GM19239 (cell line): ENCODE data around the gene KCNJ12.
"Not testable (repeated sequence)": the region's sequence is repeated elsewhere in the genome, so short reads cannot be mapped to it uniquely, and the experiment has no call there.

Experiments used
- DNase-seq: peaks from one replicate; pipeline ENCODE4 v3.0.0; 2011; ENCODE audit warnings: low spot score; ENCODE audit not compliant: insufficient read length
- FAIRE-seq: peaks from 2 replicates; lab custom pipeline; 2011; peaks lifted over from hg19 to GRCh38; lab: Jason Lieb, UNC

Gene KCNJ12

DNA sequence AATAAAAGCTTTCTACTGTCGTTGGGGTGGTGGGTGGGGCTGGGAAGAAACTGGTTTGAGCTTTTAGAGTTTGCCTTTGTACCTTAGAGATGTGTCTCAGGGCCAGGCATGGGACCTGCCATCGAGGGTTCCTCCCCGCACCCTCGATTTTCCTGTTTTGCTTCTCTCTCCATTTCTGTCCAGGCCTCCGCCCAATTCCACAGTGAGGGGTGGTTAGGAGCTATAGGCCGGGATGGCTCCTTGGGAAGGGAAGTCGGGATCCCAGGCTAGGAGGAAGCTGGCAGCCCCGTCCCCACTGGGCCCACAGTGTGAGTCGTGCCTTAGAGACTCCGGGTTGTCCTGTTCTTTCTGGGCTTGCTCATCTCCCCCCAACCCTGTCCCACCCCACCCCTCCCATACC is 41.2 kb downstream of the KCNJ12 start:
- not testable (repeated sequence) for FAIRE-seq, DNase-seq

DNA sequence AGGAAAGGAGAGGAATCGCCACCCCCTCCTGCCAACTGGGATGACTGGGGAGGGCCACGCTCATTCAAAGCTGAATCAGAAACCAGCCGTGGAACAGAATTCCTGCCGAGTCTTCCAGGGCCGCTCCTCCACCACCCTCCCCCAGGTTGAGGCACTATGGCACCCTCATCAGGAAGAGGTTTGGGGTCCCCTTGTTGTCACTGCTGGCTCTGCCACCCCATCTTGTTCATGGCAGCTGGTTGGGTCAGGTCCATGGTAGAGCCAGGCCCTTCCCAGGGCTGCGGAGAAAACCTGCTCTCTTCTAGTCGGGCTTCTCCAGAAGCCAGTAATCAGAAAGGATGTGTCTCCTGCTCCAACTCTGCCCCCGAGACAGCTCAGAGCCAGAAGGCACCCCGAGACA is 41.8 kb downstream of the KCNJ12 start:
- DNase-seq (no peak), FAIRE-seq (no peak)

DNA sequence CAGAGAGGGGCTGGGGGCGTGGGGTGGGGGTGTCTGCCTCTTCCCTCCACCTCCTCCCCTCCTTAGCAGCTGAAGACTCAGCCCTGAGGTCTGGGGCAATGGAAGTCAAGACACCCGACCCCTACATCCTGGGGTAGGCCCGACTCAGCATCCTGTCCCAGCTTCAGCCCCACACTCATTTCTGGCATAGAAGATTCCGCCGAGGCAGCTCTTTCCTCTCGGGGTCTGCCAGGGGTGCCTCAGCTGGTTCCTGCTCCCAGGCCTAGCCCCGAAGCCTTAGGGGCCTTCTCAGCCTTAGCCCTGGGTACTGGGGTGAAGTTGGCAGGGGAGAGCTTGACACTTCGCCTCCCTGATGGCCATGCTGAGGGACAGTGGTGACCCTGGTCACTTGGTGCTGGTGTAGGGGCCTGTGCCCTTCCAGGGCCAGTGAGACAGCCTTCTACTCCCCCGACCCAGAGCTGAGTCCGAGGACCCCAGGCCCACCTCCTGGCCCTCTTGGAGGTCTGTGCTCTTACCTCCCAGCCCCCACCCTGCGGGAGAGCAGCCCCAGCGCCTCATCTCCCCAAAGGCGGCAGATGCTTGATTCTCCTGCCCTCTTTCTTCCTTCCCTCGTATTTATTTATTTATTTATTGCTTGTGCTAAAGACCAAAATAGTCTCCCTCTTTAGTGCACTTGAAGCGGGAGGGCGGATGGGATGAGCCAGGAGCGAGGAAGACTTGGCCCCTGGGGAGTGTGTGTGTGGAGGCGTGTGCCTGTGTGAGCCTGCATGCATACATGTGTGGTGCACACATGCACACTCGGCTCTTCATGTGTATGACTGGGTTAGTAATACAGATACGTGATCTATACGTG is 42.5 kb downstream of the KCNJ12 start:
- FAIRE-seq = no peak
- no peak for DNase-seq

DNA sequence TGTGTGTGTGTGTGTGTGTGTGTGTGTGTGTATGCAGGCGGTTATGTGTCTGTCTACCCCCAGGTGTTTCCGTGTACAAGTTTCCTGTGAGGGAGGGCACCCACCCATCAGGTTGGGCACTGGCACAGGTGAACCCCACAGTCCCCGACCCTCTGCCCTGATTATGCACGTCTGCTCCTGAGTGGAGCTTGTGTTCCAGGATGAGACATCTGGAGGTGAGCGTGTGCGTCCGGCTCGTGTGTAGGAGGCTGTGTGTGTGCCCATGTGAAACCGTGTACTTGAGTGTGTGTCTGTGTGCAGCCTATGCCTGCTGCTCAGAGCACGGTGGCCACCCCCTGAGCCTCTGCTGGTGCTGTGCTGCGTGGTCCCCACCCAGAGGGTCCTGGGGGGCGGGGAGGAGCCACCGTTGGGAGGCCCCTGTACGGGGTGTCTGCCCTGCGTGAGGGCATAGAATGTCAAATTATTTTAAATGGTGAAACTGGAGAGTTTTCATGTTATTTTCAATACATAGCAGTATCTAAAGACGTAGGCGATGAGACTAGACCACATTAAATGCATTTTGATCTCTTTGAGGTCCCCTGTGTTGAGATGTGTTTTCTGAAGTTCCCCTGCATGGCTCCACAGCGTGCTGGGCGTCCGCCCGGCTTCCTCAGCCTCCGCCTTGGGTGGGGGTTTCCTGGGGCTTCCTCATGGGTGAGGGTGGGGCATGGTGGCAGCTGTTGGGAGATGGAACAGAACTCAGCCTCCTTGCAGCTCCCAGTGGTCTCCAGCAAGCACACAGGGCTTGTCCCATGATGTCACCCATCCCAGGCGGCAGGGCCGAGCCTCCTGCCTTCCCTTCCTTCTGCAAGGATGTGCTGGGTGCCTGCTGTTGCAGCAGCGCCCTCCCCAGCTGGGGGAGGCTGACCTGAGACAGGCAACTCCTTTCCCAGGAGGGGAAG is 43.4 kb downstream of the KCNJ12 start:
- FAIRE-seq (no peak), DNase-seq (no peak)

DNA sequence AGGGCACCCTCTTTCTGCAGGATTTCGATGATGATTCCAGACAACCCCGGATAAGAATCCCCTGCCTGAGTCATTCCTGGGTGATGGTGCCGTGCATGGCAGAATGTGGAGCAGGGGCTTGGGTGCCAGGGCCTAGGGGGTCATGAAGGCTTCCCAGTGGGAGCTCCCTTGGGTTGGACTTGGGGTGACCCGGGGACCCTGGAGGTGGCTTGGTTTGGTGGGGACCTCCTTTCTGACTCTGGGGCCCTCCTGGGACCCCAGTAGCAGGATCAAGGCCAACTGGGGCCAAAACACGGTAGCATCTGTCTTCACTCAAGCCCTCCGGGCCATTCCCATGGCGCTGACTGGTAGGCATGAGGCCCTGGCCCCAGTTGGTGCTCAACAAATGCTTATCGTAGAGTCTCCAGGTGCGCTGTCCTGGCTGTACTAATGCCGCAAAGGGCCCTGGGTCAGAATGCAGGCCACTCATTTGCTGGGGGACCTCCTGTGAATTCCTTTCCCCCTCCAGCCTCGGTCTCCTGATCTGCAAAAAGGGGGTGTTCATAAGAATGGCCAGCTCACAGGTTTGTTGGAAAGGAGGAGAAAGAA is 44.4 kb downstream of the KCNJ12 start:
- not testable (repeated sequence) for FAIRE-seq, DNase-seq

DNA sequence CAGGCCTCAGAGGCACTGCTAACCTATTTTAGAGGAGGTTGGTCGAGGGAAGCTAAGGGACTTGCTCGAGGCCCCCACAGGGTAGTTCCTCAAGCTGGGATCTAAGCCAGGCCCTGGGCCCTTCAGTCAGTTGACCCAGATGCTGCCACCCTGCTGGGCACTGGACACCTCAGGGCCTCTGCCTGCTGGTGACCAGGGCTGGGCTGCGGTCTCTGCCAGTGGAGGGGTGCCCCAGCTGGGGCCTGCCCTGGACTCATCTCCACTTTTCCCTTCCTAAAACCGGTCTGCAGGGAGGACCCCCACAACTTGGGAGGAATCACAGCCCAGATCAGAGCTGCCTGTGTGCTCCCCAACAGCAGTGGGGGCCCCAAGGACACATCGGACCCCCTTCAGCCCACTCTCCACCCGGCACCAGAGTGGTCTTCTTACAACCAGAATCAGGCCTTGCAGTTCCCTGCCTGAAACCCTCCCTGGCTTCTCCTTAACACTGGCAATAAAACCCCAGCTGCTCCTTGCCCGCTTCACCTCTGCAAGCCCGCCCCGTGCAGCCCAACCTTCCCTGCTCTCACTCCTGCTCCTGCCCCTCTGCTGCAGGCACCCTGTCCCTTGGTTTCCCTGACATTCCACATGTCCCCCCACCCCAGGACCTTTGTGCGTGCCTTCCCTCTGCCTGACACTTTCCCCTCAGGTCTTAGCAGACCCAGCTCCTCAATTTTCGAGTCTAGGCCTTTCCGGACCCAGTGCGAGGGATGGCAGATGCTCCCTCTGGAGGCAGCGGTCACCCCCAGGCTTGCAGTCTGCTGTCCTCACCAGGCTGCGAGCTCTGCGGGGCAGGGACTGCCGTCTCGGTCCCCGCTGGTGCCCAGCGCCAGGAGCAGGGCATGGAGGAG is 45.5 kb downstream of the KCNJ12 start:
- FAIRE-seq, DNase-seq: not testable (repeated sequence)

DNA sequence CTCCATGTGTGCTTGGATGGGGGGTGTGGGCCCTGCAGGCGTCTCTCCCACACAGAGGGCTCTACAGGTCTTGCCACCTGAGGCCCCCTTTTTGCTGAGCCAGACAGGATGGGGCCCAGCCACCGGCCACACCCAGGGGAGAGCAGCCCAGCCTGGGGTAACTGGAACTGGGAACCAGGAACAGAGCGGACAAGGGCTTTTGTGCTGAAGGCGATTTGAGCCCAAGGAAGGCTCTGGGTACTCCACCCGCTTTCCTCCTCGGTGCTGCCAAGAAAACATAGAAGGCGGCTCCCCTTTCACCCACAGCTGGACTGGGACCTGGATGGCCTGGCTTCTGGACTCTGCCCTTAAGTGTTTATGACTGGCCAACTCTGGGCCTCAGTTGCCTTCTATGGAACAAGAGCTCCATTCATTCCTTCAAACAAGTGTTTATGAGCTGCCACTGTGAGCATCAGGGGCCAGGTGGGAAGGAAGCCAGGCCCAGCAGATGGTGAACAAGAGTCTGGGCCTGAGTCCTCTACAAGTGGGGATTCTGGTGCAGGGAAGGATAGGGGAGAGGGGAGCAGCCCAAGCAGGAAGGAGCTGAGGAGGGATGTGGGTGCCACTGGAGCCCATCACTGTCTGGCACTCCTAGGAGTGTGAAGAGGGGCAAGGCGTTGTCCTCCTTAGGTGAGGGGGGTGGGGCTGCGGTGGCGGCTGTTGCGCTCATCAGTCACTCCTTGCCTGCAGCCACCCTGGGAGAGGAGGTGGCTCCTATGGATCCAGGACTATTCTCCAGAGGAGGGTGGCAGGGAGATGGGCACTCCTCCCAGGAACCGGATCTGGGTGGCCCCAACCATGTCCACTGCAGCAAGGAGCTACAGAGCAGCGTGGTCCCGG is 46.4 kb downstream of the KCNJ12 start:
- not testable (repeated sequence) for DNase-seq, FAIRE-seq

DNA sequence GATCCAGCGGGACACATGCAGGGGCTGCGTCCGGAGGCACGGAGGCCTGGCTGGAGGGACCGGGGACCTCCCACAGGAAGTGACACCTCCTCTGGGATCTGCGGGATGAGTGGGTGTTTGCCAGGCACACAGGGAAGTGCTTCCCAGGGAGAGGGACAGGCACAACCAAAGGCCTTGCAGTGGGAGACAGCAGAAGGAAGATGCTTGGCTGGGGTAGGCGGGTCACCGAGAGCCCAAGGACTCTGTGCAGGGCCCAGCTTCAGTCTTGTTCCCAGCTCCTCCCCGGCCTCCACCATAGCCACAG is 47.0 kb downstream of the KCNJ12 start:
- not testable (repeated sequence) for DNase-seq, FAIRE-seq

DNA sequence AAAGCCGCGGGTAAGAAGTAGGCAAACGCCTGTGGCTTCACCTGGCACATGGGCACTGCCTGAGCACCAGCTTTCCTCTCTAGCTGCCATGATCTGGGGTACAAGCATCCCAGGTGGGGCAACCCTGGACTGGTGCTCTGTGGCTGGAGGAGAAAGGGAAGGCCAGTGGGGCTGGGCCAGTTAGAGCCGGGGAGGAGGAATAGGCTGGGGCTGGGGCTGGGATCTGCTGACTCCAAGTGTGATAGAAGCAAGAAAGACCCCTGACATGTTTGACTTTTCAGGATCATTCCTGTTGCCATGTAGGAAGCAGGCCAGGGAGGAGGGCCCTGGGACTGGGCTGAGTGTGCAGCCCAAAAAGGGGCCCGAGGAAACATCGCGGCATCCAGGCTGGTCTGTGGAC is 48.5 kb downstream of the KCNJ12 start:
- not testable (repeated sequence) for FAIRE-seq, DNase-seq

DNA sequence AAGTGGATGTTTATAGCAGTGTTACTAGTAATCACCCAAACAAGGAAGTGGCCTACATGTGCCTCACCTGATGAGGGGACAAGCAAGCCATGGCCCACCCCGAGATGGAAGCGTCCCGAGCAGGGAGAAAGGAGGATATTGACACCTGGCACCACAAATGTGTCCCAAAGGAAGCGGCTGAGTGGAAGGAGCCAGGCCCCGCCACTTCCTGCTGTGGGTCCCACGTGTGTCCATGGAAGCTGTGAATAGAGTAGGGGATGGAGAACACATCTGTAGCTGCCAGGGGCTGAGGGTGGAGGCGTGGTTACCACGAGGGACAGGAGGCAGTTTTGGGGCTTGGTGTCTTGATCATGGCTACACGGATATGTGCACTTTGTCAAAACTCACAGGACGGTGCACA is 49.2 kb downstream of the KCNJ12 start:
- no peak for DNase-seq
- no peak for FAIRE-seq

DNA sequence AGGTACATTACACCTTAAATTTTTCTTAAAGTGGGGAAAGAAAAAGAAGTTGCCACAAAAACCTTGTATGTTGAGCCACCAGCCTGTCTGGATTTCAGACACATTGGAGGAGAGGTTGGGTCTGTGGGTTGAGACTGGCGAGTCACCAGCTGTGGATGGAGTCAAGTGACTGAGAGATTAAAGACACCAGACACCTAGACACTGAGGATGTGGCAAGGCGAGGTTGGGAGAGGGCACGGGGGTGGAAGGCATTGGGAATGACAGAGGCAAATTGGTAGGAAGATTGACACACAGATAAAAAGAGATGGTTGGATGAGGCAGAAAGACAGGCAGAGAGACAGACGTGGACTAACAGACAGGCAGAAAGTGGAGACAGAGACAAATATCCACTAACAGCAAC is 49.6 kb downstream of the KCNJ12 start:
- DNase-seq = no peak
- no peak for FAIRE-seq

DNA sequence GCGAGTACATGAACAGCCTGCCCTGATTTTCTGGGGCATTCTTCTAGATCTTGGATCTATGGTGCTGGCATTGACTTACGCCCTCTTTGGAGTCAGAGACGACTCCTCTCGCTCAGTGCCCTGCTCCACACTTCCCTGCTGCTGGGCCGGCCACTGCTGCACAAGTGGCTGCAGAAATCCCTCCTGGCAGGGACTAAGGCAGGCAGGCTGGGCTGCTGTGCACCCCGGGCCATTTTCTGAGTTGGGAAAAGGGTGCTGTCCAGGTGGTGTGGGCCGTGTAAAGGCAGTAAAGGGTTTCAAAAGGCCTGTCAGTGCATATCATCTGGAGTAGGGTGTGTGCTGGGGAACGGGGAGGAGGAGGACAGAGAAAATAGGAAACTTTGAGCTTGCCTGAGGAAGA is 50.1 kb downstream of the KCNJ12 start:
- FAIRE-seq, DNase-seq: not testable (repeated sequence)

DNA sequence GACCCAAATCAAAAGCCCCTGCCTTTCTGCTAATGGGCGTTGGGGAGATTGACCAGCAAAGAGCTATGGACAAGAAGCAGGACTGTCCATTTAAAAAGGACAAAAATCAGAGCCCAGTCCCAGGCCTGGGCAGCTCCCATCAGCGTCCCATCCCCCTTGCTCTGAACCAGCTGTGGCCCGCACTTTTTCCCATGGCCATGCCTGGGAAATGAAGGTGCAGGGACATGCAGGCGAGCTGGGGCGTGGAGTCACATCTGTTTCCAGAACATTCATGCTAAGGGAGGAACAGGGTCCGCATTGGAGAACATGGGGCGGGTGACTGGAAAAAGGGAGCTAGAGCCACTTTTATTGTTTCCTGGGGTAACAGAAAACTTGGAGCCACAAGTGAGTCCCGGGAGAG is 50.7 kb downstream of the KCNJ12 start:
- DNase-seq = not testable (repeated sequence)

DNA sequence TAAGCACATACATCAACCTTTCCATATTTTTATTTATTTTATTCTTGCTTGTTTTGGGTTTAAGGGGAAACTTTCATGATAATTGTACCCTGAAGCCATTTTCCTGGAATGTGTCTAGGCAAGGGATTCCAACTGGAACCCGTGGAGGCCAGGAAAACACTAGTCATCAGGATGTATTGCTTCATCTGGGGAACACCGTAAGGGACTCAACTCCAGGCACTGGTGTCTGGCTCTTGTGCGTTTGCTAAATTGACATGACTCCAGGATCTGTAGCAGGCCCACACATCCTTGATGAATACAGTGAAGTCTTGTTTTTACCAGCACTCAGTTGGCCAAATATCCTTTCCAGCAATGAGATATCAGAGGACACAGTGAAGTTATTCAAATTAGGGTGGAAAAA is 51.6 kb downstream of the KCNJ12 start:
- not testable (repeated sequence) for DNase-seq

More for the DNA sequence above, 50.7 kb downstream of the KCNJ12 start:
- FAIRE-seq = not testable (repeated sequence)

DNA sequence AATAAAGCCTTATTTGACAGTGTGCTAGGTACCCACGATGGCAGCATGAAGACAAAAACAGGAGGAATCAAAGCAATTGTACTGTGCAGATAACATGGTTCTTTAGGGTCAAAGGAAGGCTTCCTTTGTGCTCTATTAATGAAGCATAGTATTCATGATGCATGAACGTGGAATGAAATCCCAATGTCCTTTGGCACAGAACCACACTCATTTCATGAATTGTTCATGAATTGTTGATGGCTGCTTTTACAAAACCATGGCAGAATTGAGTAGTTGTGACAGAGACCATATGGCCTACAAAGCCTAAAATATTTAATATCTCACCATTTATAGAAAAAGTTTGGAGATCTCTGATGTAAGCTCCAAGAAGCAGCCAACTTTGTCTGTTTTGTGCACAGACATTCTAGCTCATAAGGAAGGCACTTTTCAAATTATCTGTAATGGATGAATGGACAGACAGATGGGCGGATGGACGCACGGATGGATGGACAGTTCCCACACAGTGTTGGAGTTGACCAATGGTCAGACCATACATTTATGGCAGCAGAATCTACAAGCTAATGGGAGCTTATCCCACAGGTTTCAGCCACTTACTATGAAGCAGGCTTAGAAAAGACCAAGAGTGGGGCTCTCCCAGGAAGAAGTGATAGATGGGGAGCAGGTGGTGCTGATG is 52.7 kb downstream of the KCNJ12 start:
- FAIRE-seq, DNase-seq: not testable (repeated sequence)

More for the DNA sequence above, 51.6 kb downstream of the KCNJ12 start:
- FAIRE-seq = not testable (repeated sequence)

DNA sequence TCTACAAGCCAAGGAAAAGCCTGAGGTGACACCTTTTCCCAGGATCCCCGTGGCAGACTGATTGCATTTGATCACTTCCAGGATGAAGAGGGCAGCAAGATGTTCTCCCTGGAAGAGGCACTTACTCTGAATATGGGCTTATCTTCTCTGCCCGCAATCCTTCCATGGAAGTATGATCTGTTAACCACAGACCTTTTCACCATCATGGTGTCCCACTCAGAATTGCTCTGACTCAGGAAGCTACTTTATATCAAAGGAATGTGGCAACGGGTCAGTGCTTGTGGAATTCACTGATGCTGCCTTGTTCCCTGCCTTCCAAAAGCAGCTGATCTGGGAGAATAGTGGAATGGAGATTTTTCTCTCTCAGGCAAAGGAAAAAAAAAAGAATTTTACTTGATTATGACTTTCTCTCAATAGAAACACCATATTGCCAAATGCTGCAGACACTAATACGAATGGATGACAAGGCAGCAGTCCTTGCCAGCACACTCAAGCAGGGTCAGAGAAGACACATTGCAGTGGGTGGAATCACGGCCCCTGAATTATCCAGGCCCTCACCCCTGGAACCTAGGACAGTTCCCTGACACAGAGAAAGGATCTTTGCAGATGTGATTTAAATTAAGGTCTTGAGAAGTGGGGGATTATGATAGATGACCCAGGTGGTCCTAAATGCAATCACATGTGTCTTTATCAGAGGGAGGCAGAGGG is 53.9 kb downstream of the KCNJ12 start:
- FAIRE-seq, DNase-seq: not testable (repeated sequence)

DNA sequence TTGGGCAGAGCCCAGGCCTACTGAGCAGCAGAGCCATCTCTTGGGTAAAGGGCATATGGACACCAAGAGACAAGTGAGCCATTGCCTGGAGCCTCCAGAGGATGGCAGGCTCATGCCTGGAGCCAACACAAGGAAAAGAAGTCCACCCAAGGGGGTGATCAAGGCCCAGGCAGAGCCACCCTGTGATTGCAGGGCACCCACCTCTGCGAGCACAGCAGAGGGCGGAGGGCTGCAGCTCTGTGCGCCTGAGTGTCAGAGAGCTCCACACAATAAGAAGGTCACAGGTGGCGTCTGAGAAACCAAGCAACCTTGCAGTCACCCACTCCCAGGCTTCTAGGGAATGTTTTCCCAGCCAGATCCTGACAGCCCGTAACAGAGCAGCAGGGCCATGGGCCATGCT is 57.8 kb downstream of the KCNJ12 start:
- DNase-seq, FAIRE-seq: not testable (repeated sequence)
